Measurements from ENCODE around the gene PLXNA2.

PLXNA2 gene

DNA sequence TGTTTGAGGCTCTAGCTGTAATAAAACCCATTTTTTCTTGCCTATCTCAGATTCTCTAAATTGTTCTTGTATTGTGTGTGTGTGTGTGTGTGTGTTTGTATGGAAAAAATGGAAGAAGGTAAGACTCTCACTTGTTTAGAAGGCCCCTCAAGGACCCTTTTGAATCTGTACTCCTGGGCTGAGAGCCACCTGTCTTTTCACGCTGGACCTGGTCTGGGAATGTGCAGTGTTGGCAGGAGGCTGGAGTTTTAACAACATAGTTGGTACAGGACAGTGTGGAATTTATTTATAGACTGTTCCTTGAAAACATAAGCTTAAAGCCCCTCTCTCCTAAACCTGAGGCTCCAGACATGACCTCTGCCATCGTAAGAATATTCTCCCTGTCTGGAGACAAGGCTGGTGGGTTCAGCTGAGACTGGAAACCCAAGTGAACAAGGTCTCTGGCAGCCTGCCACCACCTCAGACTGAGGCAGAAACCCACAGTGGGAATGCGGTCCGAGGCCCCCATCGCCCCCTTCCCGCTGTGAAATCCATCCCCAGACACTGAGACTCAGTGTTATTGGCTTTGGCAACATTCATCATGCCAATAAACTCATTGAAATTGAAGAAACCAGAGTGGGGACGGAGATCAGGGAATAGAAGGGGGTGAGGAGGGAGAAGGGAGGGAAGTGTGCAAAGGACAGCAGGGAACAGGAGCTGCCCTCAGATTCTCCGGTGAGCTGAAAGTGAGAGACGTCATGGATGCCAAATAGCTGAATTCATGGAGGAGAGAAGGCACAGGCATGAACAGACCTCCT, 24.6 kb upstream of the PLXNA2 start:
- DNase-seq (ENCODE audit: low read depth in 2 of 2) = no peak

GRCh38 chr1:208265525-208265924, 21.3 kb upstream of the PLXNA2 start:
- no peak for DNase-seq (ENCODE audit: low read depth in 2 of 2)

- no peak for DNase-seq (ENCODE audit: low read depth in 2 of 2)
Observed at GRCh38 chr1:208265122-208265469, 20.9 kb upstream of the PLXNA2 start.

DNA sequence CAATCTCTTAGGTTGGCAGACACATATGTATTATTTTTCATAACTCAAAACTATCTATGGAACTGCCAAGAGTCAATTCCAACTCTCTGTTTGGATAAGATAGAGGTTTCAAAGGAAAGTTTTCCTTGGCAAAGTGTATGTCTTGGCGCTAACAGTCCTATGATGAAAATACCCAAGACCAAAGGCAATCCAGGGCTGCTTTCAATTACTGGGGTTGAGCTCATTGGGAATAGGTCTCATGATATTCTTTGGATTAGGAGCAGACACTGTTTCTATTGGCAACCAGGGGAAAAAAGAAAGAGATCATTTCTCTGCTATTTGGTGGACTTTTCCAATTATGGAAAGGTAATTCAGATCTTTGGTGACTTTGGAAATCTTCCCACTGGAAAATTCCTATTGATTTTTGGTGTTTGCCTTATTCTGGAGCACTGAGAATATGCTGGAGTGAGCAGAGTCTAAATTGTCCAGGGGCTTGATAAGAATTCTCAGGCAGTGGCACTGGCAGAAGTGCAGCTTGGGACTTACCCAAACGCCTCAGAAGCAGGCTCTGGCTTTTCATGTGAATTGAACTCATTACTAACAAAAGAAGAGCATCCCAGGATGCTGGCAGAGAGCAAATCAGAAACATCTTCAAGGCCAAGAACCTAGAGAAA, 20.4 kb upstream of the PLXNA2 start:
- DNase-seq (ENCODE audit: low read depth in 2 of 2) = no peak

GRCh38 chr1:208261874-208262273, 17.7 kb upstream of the PLXNA2 start:
- no peak for DNase-seq (ENCODE audit: low read depth in 2 of 2)

- DNase-seq (ENCODE audit: low read depth in 2 of 2) = no peak
Observed at GRCh38 chr1:208258277-208258676, 14.1 kb upstream of the PLXNA2 start.

DNA sequence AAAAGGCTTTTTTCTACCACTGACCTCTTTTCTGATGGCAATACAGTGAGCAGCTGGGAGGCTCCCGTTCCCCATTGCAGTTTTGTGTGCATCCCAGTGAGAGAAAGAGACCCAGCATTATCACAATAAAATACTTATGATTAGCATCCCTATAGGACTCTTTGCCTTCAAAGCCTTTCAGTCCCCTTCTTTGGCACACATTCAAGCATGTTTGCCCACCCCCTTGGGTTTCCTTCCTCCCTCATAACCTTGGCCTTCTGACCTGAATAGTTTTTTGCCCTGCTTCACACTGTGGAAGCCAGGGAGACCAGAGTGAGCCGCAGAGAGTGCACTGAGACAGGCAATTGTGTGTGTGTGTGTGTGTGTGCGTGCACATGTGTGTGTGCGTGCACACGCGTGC, 13.2 kb upstream of the PLXNA2 start:
- no peak for DNase-seq (ENCODE audit: low read depth in 2 of 2)

- DNase-seq (ENCODE audit: low read depth in 2 of 2) = no peak
Observed at GRCh38 chr1:208256556-208256955, 12.4 kb upstream of the PLXNA2 start.

DNA sequence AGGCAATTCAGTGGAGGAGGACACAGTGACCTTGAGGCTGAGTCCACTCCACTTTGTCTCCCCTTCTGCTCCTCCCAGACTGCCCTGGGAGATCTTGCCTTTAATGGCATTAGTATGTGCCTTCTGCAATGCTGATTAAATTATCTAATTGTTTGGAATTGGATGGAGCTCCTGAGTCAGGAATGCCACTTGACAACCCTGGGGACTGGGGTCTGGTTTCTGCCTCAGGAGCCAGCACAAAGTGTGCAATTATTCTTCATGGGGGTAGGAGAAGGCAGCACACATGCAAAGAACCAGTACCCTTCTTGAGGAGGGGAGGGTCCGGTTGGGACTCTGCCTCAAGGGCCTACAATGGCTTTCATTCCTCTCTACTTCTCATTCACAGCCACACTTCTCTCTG, 11.9 kb upstream of the PLXNA2 start:
- DNase-seq (ENCODE audit: low read depth in 2 of 2) = no peak

GRCh38 chr1:208254862-208255261, 10.7 kb upstream of the PLXNA2 start:
- peak; percentile 61 to 69 for DNase-seq (ENCODE audit: low read depth in 2 of 2)

- DNase-seq (ENCODE audit: low read depth in 2 of 2) = no peak
Observed at GRCh38 chr1:208254376-208254775, 10.2 kb upstream of the PLXNA2 start.

- DNase-seq (ENCODE audit: low read depth in 2 of 2) = no peak
Observed at GRCh38 chr1:208252836-208253576, 8.8 kb upstream of the PLXNA2 start.

DNA sequence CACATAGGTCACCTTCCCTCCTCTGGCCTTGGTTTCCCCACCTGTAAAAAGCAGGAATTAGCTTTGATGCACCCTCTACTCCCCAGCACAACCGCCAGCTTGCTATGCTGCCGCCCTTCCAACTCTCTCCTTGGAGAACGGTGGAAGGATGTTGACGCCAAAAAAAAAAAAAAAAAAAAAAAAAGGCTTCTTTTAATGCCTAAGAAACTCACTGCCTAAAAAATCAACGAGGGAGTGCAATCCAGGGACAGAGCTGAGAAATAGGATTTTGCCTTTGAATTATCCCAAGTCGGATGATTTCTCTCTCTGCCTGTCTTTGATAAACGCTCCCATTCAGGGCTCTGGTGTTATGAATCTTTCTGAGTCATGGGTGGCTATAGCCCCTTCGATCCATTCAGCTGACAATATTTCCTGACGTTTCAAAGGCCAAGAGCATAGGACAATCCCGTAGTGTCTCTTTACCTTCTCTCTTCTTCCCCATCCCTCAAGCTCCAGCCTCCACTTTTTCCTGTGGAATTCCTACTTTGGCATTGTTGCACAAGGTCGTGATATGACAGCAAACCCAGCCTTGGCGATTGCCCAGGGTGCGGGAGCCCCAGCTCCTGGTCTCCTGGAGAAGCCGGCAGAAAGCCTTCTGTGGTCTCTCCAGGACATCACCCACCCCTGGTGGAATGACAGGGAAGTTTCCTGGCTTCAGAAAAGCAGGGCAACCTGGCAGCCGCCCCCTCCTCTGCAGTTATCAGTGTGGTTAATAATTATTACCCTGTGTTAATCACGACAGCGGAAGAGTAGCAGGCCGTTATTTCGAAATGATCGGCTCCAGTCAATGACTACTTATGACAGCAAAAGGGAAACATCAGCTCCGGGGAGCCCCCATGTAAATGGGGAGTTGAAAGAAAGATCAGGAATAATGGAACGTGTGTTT, 8.0 kb upstream of the PLXNA2 start:
- DNase-seq (ENCODE audit: low read depth in 2 of 2) = no peak

- DNase-seq (ENCODE audit: low read depth in 2 of 2) = no peak
Observed at GRCh38 chr1:208251015-208251414, 6.8 kb upstream of the PLXNA2 start.

- no peak for DNase-seq (ENCODE audit: low read depth in 2 of 2)
Observed at GRCh38 chr1:208250613-208251012, 6.4 kb upstream of the PLXNA2 start.

GRCh38 chr1:208248991-208249696, 5.0 kb upstream of the PLXNA2 start:
- DNase-seq (ENCODE audit: low read depth in 2 of 2) = no peak

- DNase-seq (ENCODE audit: low read depth in 2 of 2) = no peak
Observed at GRCh38 chr1:208248307-208248801, 4.2 kb upstream of the PLXNA2 start.

- no peak for DNase-seq (ENCODE audit: low read depth in 2 of 2)
Observed at GRCh38 chr1:208247696-208248095, 3.5 kb upstream of the PLXNA2 start.

DNA sequence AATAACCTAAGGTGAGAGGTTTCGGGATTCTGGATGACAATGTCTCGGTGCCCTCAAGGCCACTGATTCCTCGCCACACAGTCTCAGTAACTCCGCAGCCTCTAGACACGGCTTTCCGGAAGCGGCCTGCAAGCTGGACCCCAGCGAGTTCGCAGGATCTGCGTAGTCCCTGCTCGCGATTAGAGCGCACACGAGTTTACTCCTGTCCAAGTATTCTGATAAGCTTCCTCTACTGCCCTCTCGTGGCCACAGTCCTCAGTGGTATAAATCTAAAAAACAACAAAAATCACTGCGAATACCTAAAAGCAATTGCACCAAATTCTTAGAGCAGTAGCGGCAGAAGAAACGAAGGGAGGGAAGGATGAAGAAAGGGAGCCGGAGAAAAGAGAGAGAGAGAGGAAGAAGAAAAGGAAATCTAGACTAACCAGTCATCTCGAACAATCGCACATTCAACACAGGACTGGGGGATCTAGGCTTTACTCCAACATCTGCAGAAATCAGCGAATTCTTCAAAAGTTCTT, 1.1 kb upstream of the PLXNA2 start:
- DNase-seq (ENCODE audit: low read depth in 2 of 2) = peak; percentile 76 to 78

GRCh38 chr1:208243527-208243966, 637 bp downstream of the PLXNA2 start:
- no peak for DNase-seq (ENCODE audit: low read depth in 2 of 2)

Data from fibroblast of skin of left quadriceps (primary cell).